HG03060 (cell line): ENCODE data around the gene SCLT1.
"Not testable (repeated sequence)": the region's sequence is repeated elsewhere in the genome, so short reads cannot be mapped to it uniquely, and the experiment has no call there.

Source experiments
- ATAC-seq: cut with Tn5 transposase; IDR thresholded peaks from one replicate; pipeline ENCODE4 v1.9.1; 2021; ENCODE audit warnings: low read depth, moderate number of reproducible peaks; ENCODE audit not compliant: unreplicated experiment

The SCLT1 gene

DNA sequence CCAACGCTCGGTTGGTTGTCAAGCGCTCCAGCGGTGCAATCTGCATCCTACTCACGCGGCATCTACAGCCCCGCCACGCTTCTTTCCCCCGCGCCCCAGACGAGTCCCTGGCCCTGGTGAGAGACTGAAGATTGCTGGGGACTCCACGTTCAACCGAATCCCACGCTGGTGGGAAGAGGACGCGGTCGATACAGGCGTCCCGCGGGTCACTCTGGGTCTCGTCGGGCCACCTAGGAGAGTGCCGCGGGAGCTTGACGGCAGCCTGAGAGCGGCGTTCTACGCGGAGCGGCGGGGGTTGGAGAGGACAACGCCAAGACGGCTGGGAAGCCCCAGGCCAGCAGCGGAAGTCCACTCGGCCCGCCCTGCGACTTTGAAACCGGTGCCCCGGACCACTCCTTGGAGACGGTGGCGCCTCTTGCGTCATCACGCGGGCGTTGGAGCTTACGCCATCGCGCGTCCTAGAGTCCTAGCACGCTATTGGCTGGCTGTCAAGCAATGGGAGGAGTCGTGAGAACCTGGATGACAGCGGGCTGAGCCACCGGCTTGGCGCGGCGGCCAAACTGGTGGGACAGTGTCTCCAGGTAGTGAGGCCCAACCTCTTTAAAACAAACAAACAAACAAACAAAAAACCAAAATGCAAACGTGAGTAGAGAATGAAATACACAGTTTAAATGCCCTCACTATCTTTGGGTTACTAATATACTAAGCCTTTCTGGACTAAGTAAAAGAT, at the start of gene SCLT1:
SCLT1 (minus strand) TSS at position 349 of the 730 bp plus-strand sequence. CDS start 436 bp downstream, outside the sequence.
- peak; percentile 91 for ATAC-seq

DNA sequence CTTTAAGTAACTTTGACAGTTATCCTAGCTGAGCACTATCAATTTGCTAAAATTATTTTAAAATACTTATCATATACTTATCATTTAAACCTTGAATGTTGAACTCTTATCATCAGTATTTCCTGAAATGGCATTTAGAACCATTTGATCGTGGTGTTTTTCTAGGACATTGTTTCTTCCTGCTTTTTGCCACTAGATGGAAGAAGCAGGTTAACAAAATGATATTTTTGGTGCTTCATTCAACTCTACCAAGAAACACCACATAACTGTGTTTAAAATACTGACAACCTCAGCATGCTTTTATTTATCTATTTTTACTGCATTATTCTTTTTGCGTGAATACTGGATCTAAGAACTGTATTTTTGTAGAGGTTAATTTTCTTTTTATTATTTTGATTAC, 47.2 kb upstream of the SCLT1 start:
- ATAC-seq, result no peak

DNA sequence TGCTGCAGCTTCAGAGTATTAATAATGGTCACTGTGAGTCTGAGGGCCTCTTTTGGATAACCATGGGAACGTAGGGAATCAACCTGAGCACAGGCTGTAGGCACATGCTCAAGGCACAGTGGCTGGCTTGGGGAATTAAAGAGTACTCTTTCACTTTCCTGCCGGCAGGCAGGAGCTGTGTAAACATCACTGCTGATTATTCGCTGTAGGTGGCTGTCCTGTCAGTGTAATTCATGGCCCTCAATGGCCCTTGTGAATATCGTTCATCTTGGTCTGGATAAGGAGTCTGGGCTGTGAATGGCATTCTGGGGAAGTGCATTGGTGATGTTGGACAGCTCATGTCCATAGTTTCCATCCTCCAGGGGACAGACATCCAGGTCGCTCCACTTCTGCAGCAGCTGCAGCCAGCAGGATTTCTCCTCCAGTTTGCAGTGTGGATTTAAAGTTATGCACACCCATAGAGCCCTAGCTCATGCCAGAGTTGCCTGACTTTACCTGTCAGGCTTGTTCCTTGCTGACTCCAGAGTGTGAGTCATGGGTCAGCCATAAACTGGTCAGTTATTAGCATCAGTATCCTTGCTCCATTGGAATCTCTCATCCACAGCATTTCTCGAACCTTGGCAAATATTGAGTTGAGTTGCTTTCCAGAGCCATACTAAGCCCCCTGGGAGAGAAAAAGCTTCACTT, 45.6 kb upstream of the SCLT1 start:
- ATAC-seq, result no peak

DNA sequence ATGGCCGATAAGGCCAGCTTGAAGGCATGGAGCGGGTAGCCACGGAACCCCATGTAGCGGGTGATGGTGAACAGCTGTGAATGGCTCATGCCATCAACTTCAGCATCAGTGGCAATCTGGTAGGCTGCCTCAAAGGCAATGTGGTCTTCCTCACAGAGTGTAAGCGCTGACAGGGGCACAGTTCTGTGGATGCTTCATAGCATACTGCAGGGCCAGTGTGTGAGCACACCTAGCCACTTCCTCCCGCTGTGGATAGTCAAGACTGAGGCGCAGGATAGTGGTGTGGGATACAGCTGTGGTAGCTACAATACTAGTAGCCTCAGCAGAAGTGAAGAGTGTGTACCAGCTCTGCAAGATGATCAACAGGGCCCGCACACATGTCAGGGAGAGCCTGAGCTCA, 43.1 kb upstream of the SCLT1 start:
- no peak for ATAC-seq

DNA sequence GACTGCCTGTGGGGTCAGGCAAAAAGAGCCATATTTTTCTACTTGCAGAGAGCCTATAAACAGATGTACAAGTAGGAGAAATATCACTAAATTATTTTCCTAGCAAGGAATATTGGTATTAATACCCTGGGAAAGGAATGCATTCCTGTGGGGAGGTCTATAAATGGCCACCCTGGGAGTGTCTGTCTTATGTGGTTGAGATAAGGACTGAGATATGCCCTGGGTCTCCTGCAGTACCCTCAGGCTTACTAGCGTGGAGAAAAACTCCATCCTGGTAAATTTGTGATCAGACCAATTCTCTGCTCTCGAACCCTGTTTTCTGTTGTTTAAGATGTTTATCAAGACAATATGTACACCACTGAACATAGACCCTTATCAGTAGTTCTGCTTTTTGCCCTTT, 38.0 kb upstream of the SCLT1 start:
- ATAC-seq, result no peak

DNA sequence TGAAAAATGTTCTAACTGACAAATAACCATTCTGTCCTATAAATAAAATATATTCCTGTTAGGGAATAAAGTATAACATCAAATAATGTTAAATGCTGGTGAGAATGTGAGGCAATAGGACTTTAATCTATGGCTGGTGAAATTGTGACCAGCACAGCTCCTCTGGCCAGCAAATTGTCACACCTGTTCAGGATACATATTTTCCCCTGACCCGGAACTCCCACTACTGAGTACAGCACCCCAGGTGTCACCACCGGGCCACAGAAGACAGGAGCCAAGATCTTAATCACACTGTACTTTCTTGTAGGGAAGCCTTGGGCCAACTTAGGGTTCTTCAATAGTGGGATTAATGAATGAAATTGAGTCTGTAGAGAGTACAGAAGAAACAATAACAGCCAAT, 35.8 kb upstream of the SCLT1 start:
- ATAC-seq, result no peak

DNA sequence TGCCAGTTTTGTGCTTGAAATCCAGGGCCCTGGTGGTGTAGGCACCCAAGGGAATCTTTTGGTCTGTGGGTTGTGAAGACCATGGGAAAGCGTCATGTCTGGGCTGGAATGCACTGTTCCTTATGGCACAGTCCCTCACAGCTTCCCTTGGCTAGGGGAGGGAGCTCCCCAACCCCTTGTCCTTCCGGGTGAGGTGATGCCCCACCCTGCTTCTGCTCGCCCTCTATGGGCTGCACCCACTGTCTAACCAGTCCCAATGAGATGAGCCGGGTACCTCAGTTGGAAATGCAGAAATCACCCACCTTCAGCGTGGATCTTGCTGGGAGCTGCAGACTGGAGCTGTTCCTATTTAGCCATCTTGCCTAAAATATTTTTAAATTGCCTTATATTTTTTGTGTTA, 33.3 kb upstream of the SCLT1 start:
- not testable (repeated sequence) for ATAC-seq

DNA sequence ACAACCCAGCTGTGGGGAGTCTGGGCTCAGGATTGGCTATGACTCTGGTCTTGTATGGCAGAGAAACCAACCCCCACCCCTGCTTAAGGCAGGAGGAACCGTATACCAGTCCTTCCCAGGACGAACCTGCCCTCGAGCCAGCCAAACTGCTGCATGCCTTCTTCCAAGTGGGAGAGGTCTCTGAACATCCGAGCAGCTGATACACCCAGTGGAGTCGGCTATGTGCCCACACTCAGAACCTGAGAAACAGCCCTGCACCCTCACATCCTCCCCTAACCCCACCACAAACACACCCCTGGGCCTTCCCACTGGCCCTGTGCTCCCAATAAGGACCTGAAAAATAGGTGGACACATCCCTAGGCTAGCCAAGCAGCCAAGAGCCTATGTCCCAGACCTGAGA, 24.4 kb upstream of the SCLT1 start:
- no peak for ATAC-seq

DNA sequence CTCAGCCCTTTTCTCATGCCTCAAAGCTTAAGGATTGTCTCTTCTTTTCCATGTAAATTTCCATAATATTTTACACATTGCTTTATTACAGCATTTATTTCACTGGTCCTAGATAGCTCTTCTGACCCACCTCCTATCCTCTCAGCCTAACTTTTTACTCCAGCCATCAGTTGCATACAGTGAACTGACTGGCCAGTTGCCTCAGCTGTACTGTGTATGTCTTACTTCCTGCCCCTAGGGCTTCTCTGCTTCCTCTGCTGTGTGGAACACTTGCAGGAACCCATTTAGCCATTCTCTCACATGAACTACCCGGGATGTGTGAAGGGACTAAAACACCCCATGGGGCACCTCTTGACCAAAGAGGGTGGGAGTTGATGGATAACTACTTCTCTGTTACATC, 20.6 kb upstream of the SCLT1 start:
- ATAC-seq, result no peak

DNA sequence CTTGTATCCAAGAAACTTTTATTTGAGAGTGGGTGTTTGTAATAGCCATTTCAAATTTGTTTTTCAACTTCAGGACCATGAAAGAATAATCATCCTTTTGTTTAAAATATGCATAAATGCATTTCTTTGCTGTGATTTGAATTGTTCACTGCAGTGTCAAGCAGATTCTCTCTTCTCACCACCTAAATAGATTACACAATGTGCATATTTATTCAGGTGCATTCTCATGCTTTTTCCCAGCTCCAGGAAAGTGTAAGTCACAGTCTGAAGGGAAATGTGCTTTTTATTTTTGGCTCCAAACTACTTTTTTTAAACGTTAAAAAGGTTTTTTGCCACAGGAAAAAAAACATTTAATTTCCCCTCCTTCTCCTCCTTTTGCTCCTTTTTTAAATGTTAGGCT, 20.1 kb upstream of the SCLT1 start:
- no peak for ATAC-seq

DNA sequence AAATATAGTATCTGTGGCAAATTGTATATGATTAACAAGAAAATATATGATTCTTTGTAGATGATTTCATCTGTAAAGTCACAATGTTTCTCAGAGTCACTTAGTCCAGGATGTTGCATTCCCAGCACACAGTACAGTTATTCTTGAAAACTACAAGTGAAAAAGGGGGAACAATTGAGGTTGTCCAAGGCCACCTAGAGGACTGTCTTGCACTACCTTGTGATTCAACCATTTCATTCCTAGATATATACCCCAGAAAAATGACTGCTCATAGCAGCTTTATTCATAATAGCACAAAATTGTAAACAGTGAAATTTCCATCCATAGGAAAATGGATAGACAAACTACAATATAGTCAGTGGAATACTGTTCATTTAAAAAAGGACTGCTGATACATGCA, 18.6 kb upstream of the SCLT1 start:
- no peak for ATAC-seq

DNA sequence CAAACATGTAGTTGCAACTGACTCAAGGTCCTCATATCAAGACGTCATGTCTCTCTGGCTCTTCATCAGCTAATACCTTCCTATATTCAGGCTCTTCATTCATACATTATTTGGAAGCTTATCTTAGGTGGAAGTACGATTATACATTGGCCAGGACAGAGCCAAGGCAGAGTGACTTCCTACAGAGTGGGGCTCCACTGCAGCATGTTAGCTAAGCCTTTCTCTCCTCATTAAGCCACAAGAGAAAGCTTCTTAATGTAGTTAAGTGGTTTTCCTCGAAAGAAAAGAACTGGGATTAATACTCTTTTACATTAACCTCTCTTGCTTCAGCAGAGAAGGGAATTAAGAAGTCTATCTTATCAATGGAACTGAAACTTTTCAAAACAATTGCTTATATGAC, 17.6 kb upstream of the SCLT1 start:
- ATAC-seq, result no peak

DNA sequence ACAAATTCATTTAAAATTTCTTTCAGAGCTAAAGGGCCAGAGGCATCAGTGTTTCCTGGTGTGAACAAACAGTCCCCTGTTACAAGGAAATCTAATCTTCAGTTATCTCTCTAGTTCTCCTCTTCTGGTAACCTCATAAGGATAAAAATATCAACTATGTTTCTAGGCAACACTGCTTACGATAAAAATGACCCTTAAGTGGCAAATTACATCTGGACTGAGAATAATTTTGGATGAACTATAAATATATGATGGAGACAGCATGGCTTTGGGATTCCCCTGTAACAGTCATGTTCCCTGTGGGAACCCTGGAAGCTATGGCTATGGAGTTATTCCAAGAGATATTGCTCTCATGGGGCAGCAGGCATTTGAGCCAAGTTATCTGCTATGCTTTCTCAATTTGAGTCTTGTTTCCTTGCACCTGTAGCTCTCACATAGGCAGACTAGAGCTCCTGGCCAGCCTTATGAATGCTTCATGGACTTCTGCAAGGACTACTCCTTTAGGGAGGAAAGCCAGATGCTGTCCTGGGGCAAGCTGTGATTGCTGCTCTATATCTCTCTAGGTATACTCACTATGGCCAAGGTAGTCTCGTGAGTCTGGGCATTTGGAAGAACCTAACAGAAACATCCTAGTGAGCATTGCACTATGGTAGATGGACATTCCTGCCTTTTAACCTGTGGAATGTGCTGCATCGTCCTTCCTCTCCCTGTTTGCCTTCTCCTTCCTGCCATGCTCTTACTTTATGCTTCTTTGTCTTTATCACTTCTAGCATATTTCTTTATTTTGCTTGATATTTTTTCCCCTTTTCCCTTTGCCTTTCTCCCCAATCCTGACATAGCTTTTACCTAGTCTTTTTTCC, 16.9 kb upstream of the SCLT1 start:
- no peak for ATAC-seq

DNA sequence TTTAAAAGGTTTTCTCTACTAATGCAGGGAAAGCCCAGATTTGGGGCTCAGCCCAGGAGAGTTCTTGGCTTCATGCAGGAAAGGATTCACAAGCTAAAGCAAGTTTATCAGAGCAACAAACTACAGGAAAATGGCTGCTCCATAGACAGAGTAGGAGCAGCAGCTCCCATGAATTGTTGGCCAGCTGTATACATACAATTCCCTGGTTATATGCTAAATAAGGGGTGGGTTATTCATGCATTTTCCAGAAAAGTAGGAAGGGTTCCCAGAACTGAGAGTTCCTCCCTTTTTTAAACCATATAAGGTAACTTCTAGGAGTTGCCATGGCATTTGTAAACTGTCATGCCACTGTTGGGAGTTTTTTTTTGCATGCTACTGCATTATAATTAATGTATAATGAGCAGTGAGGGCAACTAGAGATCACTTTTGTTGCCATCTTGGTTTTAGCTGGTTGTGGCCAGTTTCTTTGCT, 5.2 kb upstream of the SCLT1 start:
- no peak for ATAC-seq

DNA sequence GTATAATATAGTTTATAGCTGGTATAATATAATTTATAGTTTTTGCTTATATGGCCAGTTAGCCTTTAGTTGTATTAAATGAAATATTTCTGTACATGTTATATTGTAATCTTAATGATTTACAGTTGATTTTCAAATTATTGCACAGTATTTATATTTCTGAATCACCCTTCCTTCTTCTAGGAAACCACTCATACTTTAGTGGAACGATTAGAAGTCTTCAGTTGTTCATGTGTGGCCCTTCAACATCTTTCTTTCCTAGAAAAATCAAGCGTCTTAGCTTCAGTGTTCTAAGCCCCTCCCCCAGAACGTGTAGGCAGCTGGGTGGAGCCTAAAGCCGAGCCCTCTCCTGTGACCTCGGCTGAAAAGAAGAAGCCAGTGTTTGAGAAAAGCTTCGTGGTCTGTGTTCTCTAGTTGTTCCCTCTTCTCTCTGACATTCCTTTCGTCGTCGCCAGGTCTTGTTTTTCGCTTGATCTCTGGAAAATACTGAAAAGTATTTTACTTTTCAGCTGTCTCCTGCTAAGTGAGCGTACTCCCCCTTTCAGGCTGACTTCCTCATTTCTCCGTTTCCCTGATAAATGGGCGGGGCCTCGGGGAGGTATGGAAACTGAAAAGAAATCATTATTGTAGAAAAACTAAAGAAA, 2.6 kb upstream of the SCLT1 start, which contains the start of gene C4orf33:
C4orf33 (plus strand) TSS at position 342 of the 644 bp plus-strand sequence. CDS start 6,459 bp downstream, outside the sequence.
- peak; percentile 27 for ATAC-seq

DNA sequence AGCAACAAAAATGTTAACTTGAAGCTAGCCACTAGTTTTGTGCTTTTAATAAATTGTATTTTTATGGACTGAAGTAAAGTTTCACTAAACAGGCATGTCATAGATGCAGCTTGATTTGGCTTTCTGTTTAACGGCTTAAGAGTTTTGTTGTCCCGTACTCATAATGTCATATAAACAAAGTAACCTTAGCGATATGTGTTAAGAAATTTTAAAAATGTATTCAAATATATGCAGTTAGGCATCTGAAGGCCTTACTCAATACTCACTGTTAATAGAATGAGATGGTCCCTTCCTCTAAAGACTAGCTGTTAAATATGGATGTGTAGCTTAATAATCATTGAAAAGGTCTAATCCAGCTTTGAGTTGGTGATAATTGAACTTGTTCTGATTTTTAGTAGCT, 1.0 kb upstream of the SCLT1 start:
- no peak for ATAC-seq

DNA sequence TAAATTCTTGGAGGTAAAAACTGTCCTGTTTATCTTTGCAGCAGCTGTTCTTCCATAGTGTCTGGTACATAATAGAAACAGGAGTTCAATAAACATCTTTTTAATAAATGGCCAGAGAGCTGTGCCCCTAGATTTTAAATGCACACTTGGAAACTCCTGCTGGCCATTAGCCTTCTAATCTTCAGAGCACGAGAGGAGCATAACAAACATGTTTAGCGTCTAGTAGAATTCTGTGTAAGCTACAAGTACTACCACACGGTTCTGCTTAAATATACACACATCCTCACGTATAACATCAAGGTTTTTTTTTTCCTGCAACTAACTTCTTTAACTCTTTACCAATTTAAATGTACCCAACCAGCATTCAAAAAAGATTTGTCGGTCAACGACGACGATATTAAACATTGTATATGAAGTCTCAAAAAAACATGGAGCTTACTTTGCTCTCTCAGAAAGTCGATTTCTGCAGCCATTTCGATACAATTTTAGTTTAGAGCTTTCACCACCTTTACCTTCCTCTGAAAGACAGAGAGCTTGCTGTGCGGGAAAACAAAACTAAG, 628 bp downstream of the SCLT1 start:
- ATAC-seq, result no peak

DNA sequence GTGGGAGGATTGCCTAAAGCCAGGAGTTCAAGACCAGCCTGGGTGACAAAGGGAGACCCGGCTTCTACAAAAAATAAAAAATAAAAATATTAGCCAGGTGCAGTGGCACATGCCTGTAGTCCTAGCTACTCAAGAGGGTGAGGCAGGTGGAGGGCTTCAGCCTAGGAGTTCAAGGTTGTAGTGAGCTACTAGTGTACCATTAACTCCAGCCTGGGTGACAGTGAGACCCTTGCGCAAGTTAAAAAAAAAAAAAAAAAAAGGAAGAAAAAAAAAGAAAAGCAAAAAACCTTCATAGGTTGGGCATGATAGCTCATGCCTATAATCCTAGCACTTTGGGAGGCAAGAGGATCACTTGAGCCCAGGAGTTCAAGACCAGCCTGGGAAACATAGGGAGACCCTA, 5.8 kb downstream of the SCLT1 start:
- ATAC-seq, result no peak

DNA sequence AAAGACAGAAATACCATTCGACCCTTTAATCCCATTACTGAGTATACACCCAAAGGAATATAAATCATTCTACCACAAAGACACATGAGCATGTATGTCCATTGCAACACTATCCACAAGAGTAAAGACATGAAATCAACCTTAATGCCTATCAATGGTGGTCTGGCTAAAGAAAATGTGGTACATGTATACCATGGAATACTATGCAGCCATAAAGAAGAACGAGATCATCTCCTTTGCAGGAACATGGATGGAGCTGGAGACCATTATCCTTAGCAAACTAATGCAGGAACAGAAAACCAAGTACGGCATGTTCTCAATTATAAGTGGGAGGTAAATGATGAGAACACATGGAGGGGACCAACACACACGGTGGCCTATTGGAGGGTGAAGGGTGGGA, 7.9 kb downstream of the SCLT1 start:
- ATAC-seq, result no peak

DNA sequence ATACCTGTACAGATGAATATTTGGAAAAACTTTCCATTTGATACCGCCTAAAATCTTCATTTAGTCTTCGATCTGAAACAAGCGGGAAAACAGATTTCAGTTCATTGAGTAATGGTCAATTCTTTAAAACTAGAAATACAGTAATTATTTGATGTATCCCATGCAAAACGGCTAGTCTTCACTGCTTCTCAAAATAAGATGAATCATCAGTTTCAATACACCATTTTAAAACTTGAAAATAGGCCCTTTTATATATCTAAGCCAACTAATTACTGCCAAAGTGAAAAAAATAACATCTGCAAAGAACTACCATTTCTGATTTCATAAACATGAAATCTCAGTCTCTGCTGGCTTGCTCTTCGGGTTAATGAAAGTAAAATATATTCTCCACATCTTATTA, 11.0 kb downstream of the SCLT1 start:
- no peak for ATAC-seq
